Choroid plexus epithelial cell (primary cell): ENCODE measurements around the gene PRKCE.

Experiments
- DNase-seq: peaks from one replicate; pipeline ENCODE4 v3.0.0-alpha.2; 2010; ENCODE audit warnings: low read depth
- H3K4me3 ChIP-seq: 2 replicates; pipeline ENCODE4 v1.5.1; 2011; ENCODE audit warnings: low read depth, mild to moderate bottlenecking, control low read depth, low read length, moderate library complexity
- TF ChIP-seq, protein P1 (sequence below): conservative IDR thresholded peaks from 2 replicates; pipeline ENCODE4 v1.5.1; 2011; ENCODE audit warnings: low read depth, mild to moderate bottlenecking, control low read depth, inconsistent platforms, low read length, moderate library complexity

PRKCE gene

DNA sequence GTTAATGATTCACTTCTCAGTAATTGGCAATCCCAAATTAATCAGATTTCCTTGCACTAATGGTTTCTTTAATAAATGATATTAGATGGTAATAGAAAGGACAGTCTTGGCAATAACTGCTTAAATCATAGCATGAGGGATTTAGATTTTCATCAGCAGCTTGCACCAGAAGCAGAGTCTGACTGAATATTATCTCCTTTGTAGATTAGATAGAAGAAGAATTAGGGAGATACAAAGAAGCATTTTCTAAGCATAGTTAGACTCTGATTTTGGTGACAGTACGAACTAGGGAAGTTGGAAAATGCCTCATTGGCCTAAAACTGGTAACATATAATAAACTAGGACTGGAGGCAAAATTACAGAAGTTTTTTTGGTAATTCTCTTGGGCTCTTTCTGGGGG lies 412.9 kb downstream of the PRKCE start:
- TF ChIP-seq, protein P1, sequence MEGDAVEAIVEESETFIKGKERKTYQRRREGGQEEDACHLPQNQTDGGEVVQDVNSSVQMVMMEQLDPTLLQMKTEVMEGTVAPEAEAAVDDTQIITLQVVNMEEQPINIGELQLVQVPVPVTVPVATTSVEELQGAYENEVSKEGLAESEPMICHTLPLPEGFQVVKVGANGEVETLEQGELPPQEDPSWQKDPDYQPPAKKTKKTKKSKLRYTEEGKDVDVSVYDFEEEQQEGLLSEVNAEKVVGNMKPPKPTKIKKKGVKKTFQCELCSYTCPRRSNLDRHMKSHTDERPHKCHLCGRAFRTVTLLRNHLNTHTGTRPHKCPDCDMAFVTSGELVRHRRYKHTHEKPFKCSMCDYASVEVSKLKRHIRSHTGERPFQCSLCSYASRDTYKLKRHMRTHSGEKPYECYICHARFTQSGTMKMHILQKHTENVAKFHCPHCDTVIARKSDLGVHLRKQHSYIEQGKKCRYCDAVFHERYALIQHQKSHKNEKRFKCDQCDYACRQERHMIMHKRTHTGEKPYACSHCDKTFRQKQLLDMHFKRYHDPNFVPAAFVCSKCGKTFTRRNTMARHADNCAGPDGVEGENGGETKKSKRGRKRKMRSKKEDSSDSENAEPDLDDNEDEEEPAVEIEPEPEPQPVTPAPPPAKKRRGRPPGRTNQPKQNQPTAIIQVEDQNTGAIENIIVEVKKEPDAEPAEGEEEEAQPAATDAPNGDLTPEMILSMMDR: no peak
- no peak overlapping the region for H3K4me3 ChIP-seq
- no peak for DNase-seq

DNA sequence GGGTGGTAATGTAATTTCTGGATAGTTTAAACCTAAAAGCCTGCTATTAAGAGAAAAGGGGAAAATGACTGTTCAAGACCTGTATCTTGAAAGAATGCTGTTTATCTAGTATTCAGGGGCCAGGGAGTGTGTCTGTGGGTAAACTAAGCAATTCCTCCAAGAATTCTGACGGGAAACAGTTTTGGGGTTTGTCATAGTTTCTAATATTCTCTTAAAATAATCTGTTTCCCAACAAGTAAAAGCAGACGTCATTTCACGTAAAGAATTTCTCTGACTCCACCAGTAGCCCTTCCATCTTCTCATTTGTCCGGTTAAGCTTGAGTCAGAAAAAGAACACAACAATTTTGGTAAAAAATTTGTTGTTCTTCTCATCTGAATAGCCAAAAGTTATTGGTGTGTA lies 413.7 kb downstream of the PRKCE start:
- DNase-seq: peak; percentile 81
- TF ChIP-seq, protein P1: no peak
- H3K4me3 ChIP-seq: no peak overlapping the region

DNA sequence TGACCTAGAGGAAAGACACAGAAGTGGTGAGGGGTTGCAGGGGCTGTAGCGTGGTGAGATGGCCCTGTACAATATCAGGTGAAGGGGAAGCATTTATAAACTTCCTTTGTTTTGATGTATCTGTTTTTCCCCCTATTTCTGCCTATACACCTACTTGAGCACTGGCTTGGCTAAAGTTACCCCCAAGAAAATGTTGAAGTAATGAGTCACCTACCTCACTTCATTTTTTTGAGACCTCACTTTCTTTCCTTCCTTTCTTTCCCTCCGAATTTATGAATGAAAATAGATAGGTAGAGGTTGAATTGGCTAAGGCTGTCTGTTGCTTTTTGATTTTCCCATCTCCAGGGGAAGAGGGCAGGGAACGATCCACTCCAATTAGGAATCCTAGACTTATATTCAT lies 414.6 kb downstream of the PRKCE start:
- TF ChIP-seq, protein P1: no peak
- DNase-seq: peak; percentile 33
- H3K4me3 ChIP-seq: no peak overlapping the region

DNA sequence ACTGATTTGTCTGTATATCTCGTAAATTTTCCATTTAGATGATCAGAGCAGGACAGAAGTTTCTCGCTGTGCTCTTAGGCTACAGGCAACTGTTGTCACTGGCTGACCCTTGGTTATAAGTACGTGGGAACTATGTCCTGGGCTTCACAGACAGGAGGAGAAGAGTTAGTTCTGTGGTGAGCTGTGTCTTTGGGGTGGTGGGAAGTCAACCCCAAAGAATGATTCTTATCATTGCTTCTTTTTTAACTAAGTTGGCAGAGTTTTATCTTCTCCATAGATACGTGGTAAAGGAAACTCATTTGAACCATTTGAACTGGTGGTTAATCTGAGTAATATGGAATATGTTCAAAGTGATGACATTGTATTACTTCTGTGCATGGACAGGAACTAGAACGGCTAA lies 415.1 kb downstream of the PRKCE start:
- DNase-seq: peak; percentile 83
- no peak overlapping the region for H3K4me3 ChIP-seq
- TF ChIP-seq, protein P1: no peak

DNA sequence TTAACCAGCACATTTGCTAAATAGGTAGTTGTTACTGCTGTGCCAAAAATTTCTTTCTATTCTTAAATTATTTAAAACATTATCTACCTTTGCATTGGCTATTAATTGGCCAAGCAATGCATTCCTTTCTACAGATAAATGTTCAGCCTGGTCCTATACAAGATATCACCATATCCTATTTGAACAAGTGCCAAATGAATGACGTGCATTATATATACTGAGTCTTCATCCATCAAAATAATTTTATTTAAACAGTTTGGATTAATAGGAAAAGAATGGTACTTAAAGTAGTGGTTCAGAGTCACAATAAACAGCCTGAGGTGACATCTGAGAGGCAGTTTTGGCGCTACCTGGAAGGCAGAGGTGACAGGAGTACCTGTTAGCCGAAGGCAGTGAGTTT lies 415.6 kb downstream of the PRKCE start:
- TF ChIP-seq, protein P1: no peak
- no peak overlapping the region for H3K4me3 ChIP-seq
- DNase-seq: no peak

DNA sequence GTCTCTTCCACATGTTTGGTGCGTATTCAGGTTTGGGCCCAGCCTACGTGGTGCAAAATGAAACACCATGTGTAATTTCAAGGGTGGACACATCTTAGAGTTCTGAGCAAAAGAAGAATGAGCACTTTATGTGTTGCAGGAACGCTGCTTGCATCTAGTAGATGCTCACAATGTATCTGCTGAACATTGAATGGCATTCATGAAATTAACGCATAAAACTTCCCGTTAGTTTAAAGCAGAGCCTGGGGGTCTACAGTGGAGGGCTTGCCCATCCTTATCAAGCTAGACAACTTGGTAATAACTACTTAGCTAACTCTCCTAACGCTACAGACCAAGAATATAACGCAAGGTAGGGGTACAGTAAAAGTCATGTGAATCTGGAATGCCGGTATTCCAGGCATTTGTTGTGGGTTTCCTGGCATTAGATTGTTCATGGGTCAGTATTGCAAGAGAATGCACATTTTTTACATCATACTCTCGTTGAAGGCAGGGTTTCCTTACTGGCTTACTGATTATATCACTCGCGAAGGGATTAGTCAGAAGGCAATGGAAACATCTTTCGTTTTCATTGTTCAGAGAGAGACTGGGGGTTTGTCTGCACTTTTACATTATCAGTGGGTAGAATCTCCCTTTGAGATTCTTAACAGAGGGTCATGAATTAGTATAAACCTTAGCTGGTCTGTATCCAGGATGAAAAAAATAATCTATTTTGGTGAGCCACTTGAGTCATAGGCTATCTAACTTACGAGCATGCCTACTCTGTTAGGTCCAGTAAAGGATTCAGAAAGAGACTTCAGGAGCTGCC lies 416.2 kb downstream of the PRKCE start:
- H3K4me3 ChIP-seq: no peak overlapping the region
- TF ChIP-seq, protein P1: no peak

DNA sequence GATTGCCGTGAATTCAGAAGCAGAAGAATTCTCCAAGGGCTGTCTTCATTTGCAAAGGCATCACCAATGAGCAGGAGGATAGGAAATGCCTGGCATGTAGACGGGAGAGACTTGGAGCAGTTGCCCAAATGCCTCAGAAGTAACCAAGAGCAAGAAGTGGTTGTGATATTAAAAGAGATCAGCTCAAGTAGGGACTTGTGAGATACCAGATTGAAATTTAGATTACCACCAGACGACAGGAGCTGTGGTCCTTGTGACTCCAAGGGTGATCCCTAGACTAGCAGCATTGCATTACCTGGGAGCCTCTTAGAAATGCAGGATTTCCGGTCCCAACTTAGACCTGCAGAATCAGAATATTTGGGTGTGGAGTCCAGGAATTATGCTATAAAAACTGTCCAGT lies 417.2 kb downstream of the PRKCE start:
- TF ChIP-seq, protein P1: no peak
- DNase-seq: no peak
- no peak overlapping the region for H3K4me3 ChIP-seq

More for the DNA sequence above, 416.2 kb downstream of the PRKCE start:
- peak; percentile 97 for DNase-seq
